SU-DHL-6 (cell line): ENCODE data around the gene PINLYP.

Experiments used
- CTCF ChIP-seq: fragments of 200-600 bp; sonication (generic); IDR thresholded peaks from one replicate; pipeline ENCODE4 v1.5.1; 2017; ENCODE audit warnings: antibody characterized with exemption, mild to moderate bottlenecking, low read length, moderate library complexity; ENCODE audit not compliant: insufficient read depth, poor library complexity, severe bottlenecking
- EZH2phosphoT487 ChIP-seq: fragments of 200-600 bp; sonication (generic), shearing (Covaris generic); conservative IDR thresholded peaks from 2 replicates; pipeline ENCODE4 v1.6.1; 2018; ENCODE audit warnings: mild to moderate bottlenecking, antibody characterized with exemption, low read length, moderate library complexity, mixed read lengths

GRCh38 chr19:43551399-43552197, 24.0 kb upstream of the PINLYP start:
- TF ChIP-seq CTCF: no peak
- no peak for TF ChIP-seq EZH2phosphoT487
